ENCODE data around the gene DOCK8. TPM values are rescaled to one million over a fixed set of nuclear protein-coding genes. Genes with fewer than 3 reads are reported as not detected.

The DOCK8 gene
- total RNA-seq, 1 experiment from 2014 or later = 15.2 TPM

DNA sequence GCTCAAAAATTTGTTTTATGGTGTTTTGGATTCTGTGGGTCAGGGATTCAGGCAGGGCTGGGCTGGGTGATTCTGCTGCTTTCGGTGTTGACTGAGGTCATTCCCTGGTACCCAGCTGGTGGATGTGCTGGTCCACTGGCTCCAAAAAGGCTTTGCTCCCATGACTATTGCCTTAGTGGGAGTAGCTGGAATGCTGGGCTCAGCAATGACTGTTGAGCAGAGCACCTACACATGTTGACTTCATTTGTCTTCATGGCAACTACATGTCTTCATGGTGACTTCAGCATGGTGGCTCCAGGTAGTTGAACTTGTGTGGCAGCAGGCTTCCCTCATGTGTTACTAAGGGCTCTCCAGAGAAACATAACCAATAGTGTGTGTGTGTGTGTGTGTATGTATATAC lies 297.2 kb downstream of the DOCK8 start:
- H3K27ac Mint-ChIP-seq (ENCODE audit: unreplicated experiment) = no peak overlapping the region
- H3K4me3 Mint-ChIP-seq (ENCODE audit: unreplicated experiment) = no peak overlapping the region
- H3K4me3 ChIP-seq (ENCODE audit: low read depth, low read length) = no peak overlapping the region
- peaks cover 8% of the 10 kb centered on the region for H3K4me1 Mint-ChIP-seq (ENCODE audit: low read depth, unreplicated experiment)
- no peaks in the 10 kb centered on the region for H3K9me3 Mint-ChIP-seq (ENCODE audit: unreplicated experiment)
- H3K36me3 ChIP-seq (ENCODE audit: control insufficient read depth, insufficient read depth, low read length) = no peaks in the 10 kb centered on the region
- DNase-seq = no peak
- H3K9me3 ChIP-seq = no peaks in the 10 kb centered on the region
- no TSS peak for BruUV-seq (replicated peaks)
- TF ChIP-seq, protein P1, sequence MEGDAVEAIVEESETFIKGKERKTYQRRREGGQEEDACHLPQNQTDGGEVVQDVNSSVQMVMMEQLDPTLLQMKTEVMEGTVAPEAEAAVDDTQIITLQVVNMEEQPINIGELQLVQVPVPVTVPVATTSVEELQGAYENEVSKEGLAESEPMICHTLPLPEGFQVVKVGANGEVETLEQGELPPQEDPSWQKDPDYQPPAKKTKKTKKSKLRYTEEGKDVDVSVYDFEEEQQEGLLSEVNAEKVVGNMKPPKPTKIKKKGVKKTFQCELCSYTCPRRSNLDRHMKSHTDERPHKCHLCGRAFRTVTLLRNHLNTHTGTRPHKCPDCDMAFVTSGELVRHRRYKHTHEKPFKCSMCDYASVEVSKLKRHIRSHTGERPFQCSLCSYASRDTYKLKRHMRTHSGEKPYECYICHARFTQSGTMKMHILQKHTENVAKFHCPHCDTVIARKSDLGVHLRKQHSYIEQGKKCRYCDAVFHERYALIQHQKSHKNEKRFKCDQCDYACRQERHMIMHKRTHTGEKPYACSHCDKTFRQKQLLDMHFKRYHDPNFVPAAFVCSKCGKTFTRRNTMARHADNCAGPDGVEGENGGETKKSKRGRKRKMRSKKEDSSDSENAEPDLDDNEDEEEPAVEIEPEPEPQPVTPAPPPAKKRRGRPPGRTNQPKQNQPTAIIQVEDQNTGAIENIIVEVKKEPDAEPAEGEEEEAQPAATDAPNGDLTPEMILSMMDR (IDR thresholded peaks at IDR 0.05; ENCODE audit: insufficient read depth in 1 of 2, low read depth in 1 of 2, low read length in 1 of 2, severe bottlenecking in 1 of 2, unreplicated experiment in 1 of 2) = no peak
- peaks cover 11% of the 10 kb centered on the region for H3K4me1 ChIP-seq
- H3K27me3 ChIP-seq (replicated peaks; ENCODE audit: control insufficient read depth, insufficient read depth, low read length) = no peaks in the 10 kb centered on the region
- H3K27me3 Mint-ChIP-seq (ENCODE audit: insufficient read depth, unreplicated experiment) = no peaks in the 10 kb centered on the region
- intact Hi-C loops (cut with micrococcal nuclease; ENCODE audit: unreplicated experiment) = no loop called here
- CTCF ChIA-PET = no interaction called here
- H3K36me3 Mint-ChIP-seq (ENCODE audit: insufficient read depth, unreplicated experiment) = peaks cover 33% of the 10 kb centered on the region
- POLR2A ChIA-PET = no interaction called here

DNA sequence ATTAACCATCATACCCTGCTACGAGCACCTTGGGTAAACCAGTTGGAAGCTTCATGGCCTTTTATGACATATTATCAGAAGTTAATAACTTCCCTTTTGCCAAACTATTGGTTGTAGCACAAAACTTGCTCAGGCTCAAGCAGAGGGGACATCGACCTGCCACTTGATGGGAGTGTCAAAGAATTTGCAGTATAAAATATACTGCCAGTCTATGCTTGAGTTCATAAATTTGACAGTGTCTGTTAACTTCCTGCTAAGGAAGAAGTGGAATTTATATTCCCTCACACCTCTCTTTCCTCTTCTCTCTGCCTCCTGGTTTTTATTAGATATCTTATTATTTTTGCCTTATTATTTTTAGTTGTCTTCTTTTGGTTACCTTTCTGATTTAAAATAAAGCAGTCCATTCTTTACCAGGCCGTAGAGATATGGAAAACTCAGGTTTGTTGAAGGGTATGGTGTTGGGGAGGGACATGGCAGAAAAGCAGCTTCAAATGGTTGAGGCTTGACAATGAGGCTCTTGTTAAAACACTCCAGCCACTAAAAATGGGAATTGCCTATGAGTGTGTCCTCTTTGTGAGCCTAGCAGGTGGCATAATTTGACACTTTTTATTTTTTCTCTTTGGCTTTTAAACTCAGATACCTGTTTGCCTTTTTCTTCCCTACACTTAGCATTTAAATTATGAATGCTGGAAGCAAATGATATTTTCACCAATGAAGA lies 298.0 kb downstream of the DOCK8 start:
- peaks cover 9% of the 10 kb centered on the region for H3K4me1 Mint-ChIP-seq (ENCODE audit: low read depth, unreplicated experiment)
- Histone ChIP-seq H3K9me3 (no peaks in the 10 kb centered on the region), H3K36me3 (ENCODE audit: control insufficient read depth, insufficient read depth, low read length) (no peaks in the 10 kb centered on the region), H3K4me1 (peaks cover 18% of the 10 kb centered on the region), H3K27me3 (replicated peaks; ENCODE audit: control insufficient read depth, insufficient read depth, low read length) (no peaks in the 10 kb centered on the region), H3K4me3 (ENCODE audit: low read depth, low read length) (no peak overlapping the region)
- intact Hi-C loops (cut with micrococcal nuclease; ENCODE audit: unreplicated experiment) = no loop called here
- no peaks in the 10 kb centered on the region for H3K9me3 Mint-ChIP-seq (ENCODE audit: unreplicated experiment)
- H3K27me3 Mint-ChIP-seq (ENCODE audit: insufficient read depth, unreplicated experiment) = no peaks in the 10 kb centered on the region
- POLR2A ChIA-PET = no interaction called here
- TF ChIP-seq, protein P1 (IDR thresholded peaks at IDR 0.05; ENCODE audit: insufficient read depth in 1 of 2, low read depth in 1 of 2, low read length in 1 of 2, severe bottlenecking in 1 of 2, unreplicated experiment in 1 of 2) = no peak
- DNase-seq = no peak
- H3K4me3 Mint-ChIP-seq (ENCODE audit: unreplicated experiment) = no peak overlapping the region
- CTCF ChIA-PET = interaction anchor here (0.5 kb wide), 1 partner anchor 12 kb away, joined by 5 read pairs; no protein-coding TSS in a partner anchor
- BruUV-seq (replicated peaks) = no TSS peak
- H3K36me3 Mint-ChIP-seq (ENCODE audit: insufficient read depth, unreplicated experiment) = peaks cover 33% of the 10 kb centered on the region
- H3K27ac Mint-ChIP-seq (ENCODE audit: unreplicated experiment) = no peak overlapping the region

Other genes starting within 250 kb of the DOCK8 start
- gene WASHC1, start 185.4 kb upstream of the DOCK8 start, total RNA-seq (2022) = 23.8 TPM in 2 replicates
- 0.56 and 0.93 TPM in 2 replicates for gene FOXD4, start 96.4 kb upstream of the DOCK8 start, total RNA-seq (2022)
- gene ZNG1A, start 35.8 kb upstream of the DOCK8 start, total RNA-seq (2022) = 34.2 and 34.6 TPM in 2 replicates

All from Caco-2 (cell line).